HG03139 (cell line): Measurements from ENCODE around the gene ATG9B.

Source experiments
- ATAC-seq: cut with Tn5 transposase; IDR thresholded peaks from one replicate; pipeline ENCODE4 v1.9.1; 2021; ENCODE audit not compliant: unreplicated experiment

Gene ATG9B, protein sequence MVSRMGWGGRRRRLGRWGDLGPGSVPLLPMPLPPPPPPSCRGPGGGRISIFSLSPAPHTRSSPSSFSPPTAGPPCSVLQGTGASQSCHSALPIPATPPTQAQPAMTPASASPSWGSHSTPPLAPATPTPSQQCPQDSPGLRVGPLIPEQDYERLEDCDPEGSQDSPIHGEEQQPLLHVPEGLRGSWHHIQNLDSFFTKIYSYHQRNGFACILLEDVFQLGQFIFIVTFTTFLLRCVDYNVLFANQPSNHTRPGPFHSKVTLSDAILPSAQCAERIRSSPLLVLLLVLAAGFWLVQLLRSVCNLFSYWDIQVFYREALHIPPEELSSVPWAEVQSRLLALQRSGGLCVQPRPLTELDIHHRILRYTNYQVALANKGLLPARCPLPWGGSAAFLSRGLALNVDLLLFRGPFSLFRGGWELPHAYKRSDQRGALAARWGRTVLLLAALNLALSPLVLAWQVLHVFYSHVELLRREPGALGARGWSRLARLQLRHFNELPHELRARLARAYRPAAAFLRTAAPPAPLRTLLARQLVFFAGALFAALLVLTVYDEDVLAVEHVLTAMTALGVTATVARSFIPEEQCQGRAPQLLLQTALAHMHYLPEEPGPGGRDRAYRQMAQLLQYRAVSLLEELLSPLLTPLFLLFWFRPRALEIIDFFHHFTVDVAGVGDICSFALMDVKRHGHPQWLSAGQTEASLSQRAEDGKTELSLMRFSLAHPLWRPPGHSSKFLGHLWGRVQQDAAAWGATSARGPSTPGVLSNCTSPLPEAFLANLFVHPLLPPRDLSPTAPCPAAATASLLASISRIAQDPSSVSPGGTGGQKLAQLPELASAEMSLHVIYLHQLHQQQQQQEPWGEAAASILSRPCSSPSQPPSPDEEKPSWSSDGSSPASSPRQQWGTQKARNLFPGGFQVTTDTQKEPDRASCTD

DNA sequence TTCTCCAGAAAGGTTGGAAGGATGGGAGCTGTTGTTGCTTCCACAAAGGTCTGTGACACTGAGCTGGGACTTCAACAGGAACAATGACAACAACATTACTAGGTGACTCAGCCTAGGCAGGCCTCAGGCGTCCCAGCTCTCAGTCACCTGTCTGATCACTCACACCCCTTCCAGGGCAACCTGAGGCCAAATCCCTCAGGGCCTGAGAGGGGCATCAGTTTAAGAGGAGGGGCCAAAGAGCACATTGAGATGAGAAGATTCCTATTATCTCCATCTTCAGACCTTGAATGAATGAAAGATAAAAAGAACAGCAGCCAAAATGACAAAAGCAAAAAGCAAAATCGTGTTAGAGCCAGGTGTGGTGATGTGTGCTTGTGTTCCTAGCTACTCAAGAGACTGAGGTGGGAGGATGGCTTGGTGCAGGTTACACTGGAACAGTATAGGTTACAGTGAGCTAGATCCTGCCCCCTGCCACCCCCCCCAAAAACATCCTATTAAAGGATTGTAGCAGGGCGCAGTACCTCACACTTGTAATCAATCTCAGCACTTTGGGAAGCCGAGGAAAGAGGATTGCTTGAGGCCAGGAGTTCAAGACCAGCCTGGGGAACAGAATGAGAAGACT is at the start of gene ATG9B:
Gene ATG9B (minus strand): TSS at position 60 of the 622 bp plus-strand sequence. CDS start 71 bp downstream, outside the sequence.
- ATAC-seq = no peak

DNA sequence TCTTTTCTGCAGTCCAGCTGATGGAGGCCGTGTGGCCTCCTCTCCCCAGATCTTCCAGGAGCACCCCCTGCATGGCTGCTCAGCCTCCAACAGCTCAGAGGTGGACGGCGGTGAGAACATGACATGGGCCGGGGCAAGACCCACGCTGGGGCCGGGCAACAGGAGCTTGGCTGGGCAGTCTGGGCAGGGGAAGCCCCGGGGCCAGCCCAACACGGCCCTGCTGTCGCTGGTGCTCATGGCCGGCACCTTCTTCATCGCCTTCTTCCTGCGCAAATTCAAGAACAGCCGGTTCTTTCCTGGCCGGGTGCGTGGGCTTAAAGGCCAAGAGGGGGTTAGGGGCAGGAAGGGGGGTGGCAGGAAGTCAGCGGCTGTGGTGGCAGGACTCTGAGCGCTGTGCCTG is 49.7 kb upstream of the ATG9B start:
- ATAC-seq = no peak

DNA sequence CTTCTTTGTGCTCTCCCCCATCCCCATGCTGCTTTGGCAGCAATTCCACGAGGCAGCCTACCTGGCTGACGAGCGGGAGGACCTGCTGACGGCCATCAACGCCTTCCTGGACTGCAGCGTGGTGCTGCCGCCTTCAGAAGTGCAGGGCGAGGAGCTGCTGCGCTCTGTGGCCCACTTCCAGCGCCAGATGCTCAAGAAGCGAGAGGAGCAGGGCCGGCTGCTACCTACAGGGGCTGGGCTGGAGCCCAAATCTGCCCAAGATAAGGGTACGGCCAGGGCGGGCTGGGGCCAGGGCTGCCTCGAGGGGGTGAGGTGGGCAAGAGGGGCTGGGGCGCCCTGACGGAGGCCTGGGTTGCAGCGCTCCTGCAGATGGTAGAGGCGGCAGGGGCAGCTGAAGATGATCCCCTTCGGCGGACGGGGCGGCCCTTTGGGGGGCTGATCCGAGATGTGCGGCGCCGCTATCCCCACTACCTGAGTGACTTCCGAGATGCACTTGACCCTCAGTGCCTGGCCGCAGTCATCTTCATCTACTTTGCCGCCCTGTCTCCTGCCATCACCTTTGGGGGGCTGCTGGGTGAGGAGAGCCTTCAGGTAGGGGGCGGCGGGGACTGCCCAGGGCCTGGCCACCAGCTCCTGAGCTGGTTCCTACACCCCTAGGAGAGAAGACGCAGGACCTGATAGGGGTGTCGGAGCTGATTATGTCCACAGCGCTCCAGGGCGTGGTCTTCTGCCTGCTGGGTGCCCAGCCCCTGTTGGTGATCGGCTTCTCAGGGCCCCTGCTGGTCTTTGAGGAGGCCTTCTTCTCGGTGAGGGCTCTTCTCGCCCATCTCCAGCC is 47.0 kb upstream of the ATG9B start:
- no peak for ATAC-seq

DNA sequence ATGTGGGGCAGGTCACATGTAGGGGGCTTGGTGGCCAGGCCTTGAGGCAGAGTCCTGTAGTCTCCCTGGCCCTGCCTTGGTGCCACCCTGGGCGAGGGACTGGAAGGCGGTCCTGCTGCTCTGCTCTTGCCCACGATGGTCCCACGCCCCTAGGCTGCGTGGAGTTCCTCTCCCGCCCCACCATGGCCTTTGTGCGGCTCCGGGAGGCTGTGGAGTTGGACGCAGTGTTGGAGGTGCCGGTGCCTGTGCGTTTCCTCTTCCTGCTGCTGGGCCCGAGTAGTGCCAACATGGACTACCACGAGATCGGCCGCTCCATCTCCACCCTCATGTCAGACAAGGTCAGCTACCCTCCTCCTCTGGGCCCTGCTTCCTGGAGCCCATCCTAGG is 46.3 kb upstream of the ATG9B start:
- ATAC-seq = no peak

DNA sequence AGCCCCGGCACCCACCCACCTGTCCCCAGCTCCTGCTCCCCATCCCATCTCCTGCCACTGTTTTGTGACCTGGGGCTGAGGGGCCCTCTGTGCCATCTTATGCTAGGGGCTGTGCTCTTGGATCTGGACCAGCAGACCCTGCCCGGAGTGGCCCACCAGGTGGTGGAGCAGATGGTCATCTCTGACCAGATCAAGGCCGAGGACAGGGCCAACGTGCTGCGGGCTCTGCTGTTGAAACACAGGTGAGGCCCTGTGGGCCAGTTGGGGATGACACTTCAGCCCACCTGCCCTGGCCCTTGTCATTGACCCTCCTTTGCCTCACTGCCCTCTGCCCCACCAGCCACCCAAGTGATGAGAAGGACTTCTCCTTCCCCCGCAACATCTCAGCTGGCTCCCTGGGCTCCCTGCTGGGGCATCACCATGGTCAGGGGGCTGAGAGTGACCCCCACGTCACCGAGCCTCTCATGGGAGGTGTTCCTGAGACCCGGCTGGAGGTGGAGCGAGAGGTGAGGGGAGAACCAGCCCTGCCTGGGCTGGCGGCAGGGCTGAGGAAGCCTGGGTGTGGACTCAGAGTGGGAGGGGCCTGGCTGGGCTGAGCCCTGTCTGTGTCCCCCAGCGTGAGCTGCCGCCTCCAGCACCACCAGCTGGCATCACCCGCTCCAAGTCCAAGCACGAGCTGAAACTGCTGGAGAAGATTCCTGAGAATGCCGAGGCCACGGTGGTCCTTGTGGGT is 45.7 kb upstream of the ATG9B start:
- no peak for ATAC-seq

DNA sequence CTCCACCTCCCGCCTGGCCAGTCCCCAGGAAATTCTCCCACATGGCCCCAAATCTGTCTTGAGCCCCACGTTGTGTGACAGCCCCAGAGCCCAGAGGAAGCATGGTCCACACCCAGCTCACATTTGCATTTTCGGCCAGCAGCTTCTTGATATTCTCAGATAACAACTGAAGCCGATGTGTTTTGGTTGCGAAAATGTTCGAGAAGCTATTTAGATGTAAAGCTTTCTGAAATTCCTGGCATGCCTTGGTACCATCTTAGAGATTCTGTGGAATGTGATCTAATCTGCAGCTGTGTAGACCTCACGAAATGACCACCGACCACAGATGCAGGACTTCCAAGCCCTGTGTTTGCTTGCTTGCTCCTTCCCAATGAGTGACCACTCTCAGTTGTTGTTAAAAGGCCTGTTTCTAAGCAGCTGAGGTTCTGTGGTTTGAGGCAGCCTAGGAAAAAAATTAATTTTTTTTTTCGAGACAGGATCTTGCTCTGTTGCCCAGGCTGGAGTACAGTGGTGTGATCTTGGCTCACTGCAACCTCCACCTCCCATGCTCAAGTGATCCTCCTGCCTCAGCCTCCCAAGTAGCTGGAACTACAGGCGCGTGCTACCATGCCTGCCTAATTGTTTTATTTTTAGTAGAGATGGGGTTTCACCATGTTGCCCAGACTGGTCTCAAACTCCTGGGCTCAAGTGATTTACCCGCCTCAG is 43.9 kb upstream of the ATG9B start:
- ATAC-seq = no peak

DNA sequence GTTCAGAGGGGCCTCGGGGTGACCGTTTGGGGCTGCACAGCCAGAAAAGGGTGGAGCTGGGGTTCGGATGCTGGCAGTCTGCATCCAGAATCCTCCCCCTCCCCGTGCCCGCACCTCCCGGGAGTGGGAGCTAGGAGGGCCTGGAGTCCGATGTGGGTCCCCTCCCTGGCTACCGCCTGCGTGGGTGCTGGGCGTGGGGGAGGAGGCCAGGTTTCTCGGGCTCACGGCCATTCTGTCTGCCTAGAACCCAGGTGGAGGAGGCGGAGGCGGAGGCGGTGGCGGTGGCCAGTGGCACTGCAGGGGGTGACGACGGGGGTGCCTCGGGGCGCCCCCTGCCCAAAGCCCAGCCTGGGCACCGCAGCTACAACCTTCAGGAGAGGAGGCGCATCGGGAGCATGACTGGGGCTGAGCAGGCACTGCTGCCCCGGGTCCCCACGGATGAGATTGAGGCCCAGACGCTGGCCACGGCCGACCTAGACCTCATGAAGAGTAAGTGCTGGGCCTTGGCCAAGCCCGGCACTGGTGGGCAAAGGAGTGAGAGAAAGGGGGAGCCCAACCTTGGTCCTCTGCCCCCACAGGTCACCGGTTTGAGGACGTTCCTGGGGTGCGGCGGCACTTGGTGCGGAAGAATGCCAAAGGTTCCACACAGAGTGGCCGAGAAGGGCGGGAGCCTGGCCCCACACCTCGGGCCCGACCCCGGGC is 42.1 kb upstream of the ATG9B start:
- no peak for ATAC-seq

DNA sequence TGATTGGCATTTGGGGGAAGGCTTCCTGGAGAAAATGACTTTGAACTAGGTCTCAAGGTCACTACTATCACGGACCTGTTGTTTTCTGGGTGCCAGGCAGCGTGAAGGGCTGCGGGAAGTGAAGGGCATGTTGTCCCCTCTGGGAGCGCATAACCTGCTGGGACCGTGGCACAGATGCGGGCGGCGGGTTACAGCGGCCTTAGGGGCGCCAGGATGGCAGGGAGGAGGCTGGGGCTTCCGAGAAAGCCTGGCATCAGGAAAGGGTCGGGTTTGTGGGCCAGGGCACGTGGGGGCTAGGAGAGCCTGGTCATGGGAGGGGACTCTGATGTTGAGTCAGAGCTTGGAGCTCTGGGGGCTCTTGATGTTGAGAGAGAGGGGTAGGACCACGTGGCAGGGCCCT is 41.2 kb upstream of the ATG9B start:
- no peak for ATAC-seq

DNA sequence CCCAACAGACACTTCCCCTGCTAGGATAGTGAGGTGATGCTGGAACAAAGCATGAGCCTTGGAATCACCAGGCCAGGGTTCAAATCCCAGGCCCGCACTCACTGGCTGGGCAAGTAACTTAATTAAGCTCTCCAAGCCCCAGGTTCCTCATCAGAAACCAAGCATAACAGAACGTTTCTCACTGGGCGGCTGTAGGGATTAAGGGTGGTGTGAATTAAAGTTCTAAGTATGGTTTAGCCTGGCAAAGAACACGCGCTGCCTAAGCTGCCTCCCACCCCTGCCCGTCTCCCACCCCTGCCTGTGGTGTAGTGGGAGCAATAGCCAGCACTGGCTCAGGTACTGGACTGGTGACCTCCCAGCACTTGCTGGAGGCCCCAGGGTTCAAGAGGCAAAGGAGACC is 40.7 kb upstream of the ATG9B start:
- ATAC-seq = no peak

DNA sequence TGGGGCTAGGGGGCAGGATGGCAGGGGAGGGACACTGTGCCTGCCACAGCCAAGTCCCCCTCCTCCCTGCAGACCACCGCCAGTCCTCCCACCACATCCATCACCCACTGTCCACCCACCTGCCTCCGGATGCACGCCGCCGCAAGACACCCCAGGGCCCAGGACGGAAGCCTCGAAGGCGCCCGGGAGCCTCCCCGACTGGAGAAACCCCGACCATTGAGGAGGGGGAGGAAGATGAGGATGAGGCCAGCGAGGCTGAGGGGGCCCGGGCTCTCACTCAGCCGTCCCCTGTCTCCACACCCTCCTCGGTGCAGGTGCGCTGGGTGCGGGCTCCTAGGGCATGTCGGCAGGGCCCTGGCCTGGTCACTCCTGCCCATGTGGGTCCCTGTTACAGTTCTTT is 40.2 kb upstream of the ATG9B start:
- no peak for ATAC-seq

DNA sequence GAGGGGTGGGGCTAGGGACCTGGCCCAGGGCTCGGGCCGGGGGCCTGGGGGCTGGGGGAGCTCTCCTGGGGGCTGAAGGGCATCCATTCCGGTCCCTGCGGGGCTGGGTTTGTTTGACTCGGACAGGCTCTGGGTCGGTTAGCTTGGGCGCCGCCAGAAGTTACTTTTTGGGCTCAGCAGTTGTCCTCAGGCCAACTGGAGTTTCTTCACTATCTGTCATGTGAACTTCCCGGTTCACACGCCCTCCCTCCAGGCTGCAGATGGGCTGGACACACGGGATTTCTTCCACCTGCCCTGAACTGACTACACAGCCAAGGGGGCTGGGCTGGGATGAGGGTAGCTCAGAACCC is 38.9 kb upstream of the ATG9B start:
- no peak for ATAC-seq

DNA sequence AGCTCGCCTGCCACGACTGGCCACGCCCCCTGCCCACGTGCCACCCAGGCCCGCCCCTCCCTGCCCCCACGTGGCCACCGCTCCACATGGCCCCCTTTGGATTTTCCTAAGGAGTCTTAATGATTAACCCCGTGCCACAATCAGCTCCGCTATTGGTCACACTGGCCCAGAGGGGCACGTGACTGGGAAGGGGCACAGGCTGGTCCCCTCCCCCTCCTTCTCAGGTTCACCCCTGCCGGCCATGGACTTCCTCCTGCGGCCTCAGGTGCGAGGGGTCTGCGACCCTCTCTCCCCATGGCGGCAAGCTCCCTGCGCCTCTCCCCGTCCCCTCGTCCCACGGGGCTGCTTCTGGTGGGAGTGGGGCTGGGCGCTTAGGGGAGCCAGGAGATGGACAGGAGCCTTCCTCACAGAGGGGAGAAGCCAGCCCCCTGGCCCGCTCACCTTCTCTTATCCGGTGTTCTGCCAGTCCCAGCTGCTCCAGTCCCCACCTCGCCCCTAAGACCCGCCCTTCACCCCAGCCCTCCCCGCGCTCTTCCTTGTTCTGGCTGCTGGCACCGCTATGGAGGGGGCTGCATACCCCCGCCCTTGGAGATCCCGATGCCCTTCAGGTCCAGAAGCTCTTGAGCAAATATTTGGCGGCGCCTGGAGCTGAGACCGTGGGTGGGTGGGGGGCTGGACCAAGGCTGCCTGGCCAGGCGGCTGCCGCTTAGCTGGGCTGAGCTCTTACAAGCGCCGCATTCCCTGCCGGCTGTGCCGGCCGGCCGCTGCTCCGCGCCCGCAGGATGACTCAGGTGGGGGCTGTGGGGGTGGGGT is 38.3 kb upstream of the ATG9B start:
- ATAC-seq = no peak

DNA sequence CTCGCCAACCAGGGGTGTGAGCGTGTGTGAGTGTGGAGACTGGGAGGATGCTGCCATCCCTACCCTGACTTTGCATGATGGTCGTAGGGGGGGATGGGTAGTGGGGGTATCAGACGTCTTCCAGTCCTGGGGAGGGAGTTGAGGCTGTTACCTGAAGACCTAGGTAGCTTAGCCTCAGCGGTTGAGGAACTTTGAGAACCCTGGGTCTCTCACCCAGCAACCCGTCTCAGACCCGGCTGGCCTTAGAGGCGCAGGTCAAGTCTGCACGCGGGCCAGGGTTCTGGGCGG is 37.8 kb upstream of the ATG9B start:
- no peak for ATAC-seq

DNA sequence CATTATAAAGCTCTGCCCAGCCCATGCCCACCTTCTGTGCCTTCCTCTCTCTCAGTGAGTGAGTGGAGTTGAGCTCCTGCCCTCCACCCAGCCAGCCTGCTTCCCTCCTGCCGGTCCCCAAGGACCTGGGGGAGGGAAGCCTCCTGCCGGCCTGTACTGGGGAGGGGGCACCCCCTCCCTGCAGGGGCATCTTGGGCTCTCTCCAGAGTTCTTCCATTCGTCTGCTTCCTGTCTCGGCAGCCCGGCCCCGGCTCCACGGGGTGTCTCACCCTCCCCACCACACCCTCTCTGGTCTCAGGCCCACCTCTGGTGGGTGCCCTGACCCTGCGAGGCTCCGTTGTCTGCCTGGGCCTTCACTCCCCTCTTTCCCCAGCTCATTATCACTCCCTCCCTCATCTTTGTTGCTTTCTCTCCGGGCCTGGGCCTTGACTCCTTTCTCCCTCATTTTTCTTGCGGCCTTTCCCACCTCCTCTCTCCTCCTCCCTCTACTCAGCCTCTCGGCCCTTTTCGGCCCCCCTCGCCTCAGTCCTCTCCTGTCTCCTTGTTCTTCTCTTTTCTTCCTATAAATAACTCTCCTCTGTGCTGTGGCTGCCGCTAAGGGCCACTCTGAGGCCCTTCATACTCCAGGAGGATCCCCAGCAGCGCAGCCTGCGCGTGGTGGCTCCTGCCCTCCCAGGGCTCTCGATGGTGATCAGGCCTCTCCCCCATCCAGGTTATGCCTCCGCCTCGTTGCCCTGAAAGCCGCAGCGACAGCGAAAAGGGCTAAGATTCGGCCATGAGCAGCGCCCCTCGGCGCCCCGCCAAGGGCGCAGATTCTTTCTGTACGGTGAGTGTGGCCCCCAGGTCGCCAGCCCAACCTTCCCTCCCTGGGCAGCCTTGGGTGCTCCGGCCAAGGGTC is 37.2 kb upstream of the ATG9B start:
- ATAC-seq = no peak

DNA sequence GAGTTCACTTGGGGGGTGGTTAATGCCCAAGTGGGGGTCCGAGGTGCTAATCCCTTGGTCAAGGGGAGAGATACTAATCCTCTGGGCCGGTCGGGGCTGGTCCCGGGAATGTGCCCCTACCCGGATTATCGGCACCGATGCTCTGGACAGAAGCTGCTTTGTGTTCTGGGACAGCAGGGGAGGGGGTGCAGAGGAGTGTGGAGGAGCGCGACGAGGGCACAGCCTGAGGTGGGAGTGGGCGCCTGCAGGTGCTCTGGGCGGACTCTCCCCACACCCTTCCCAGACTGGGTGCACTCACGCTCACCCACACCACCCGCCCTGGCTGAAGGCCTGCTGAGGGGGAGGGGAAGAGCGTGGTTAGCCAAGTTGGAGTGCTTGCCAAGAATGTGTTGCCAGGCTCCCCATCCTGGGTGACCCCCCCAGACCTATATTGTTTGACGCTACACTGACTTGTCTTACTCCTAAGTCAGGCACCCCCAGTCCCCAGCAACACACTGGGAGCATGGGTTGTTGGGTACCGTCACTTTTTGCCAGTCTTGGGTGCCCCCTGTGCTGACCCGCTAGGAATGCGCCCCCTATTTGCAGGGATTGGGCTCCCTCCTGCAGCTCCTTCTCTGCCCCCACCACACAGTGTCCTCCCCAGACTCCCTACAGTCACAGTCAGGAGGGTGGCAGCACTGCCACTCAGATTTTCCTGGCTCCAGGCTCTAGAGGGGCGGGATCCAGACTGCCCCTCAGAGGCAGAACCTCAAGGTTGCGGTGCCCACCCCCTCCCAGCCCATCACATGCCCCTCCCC is 36.3 kb upstream of the ATG9B start:
- no peak for ATAC-seq

DNA sequence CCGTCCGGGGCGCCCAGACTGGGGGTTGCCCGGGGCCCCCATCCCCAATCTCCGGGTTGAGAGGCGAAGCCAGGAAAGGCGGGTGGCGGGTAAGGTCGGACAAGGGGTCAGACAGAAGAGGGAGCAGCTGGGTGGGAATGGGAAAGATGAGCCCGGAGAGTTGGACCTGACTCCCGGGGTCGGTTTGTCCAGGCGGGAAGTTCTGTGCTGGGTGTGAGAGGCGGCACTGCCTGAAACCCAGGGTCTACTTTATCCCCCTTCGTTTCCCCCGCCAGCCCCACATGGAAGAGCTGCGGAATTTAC is 35.8 kb upstream of the ATG9B start:
- ATAC-seq = no peak
